HepG2 (cell line): ENCODE measurements around the gene NEMF. TPM values are rescaled to one million over a fixed set of nuclear protein-coding genes. Genes with fewer than 3 reads are reported as not detected.

ENCODE experiments used
- CAMTA2 ChIP-seq: sonication (generic); formaldehyde crosslinking; IDR thresholded peaks from 2 replicates; pipeline ENCODE4 v1.4.0; 2020; ENCODE audit warnings: mild to moderate bottlenecking, missing genetic modification reagents, borderline replicate concordance
- ETV5 ChIP-seq: IDR thresholded peaks from 2 replicates; pipeline ENCODE4 v1.6.1; 2018; ENCODE audit warnings: missing biosample characterization, missing genetic modification reagents, inconsistent platforms, borderline replicate concordance
- FOXM1 ChIP-seq: sonication (generic); formaldehyde crosslinking; IDR thresholded peaks from 2 replicates; pipeline ENCODE4 v1.5.0; 2020; ENCODE audit warnings: missing genetic modification reagents
- HNF4A ChIP-seq: sonication (generic); formaldehyde crosslinking; IDR thresholded peaks from 2 replicates; pipeline ENCODE4 v1.4.0; 2020; ENCODE audit warnings: missing genetic modification reagents
- MBD4 ChIP-seq: IDR thresholded peaks from 2 replicates; pipeline ENCODE4 v1.6.1; 2012; ENCODE audit warnings: low read length, inconsistent platforms, borderline replicate concordance
- NFKB2 ChIP-seq: sonication (generic); formaldehyde crosslinking; IDR thresholded peaks from 2 replicates; pipeline ENCODE4 v1.4.0; 2020; ENCODE audit warnings: missing genetic modification reagents, borderline replicate concordance
- PHF8 ChIP-seq: sonication (generic); formaldehyde crosslinking; IDR thresholded peaks from 2 replicates; pipeline ENCODE4 v1.5.0; 2020; ENCODE audit warnings: missing genetic modification reagents
- PREB ChIP-seq: sonication (generic); formaldehyde crosslinking; IDR thresholded peaks from 2 replicates; pipeline ENCODE4 v1.4.0; 2020; ENCODE audit warnings: missing genetic modification reagents
- RAD51 ChIP-seq: fragments of 450-650 bp; IDR thresholded peaks from 2 replicates; pipeline ENCODE4 v1.6.1; 2016; ENCODE audit warnings: borderline replicate concordance
- RFX5 ChIP-seq: IDR thresholded peaks from 2 replicates; pipeline ENCODE4 v1.6.1; 2011; ENCODE audit warnings: low read depth, low read length, improper control_type of control experiment
- YY1 ChIP-seq: IDR thresholded peaks from 2 replicates; pipeline ENCODE4 v1.6.1; 2011; ENCODE audit warnings: low read length, low read depth, moderate library complexity, mild to moderate bottlenecking; ENCODE audit not compliant: insufficient read depth, insufficient replicate concordance
- ZNF136 ChIP-seq: sonication (generic); formaldehyde crosslinking; IDR thresholded peaks from 2 replicates; pipeline ENCODE4 v1.8.1; 2022; ENCODE audit warnings: low read depth, mild to moderate bottlenecking, moderate library complexity, missing genetic modification reagents
- ZNF260 ChIP-seq: sonication (generic); formaldehyde crosslinking; IDR thresholded peaks from 2 replicates; pipeline ENCODE4 v1.4.0; 2020; ENCODE audit warnings: missing genetic modification reagents, low read depth, mild to moderate bottlenecking, borderline replicate concordance
- ZNF274 ChIP-seq: sonication (generic); formaldehyde crosslinking; IDR thresholded peaks from 2 replicates; pipeline ENCODE4 v1.5.1; 2020; ENCODE audit warnings: mild to moderate bottlenecking, missing genetic modification reagents
- ZNF317 ChIP-seq: sonication (generic); formaldehyde crosslinking; IDR thresholded peaks from 2 replicates; pipeline ENCODE4 v1.5.0; 2020; ENCODE audit warnings: mild to moderate bottlenecking, missing genetic modification reagents
- ZNF337 ChIP-seq: sonication (generic); formaldehyde crosslinking; IDR thresholded peaks from 2 replicates; pipeline ENCODE4 v1.5.1; 2020; ENCODE audit warnings: missing genetic modification reagents, low read depth, mild to moderate bottlenecking, borderline replicate concordance
- ZNF772 ChIP-seq: sonication (generic); formaldehyde crosslinking; IDR thresholded peaks from 2 replicates; pipeline ENCODE4 v1.5.0; 2020; ENCODE audit warnings: mild to moderate bottlenecking, missing genetic modification reagents
- polyA plus RNA-seq, 8 experiments: library from polyadenylated mRNA; depleted of rRNA in 3 of 8; stranded (reverse) in 7 of 8; unstranded in 1 of 8; fragments of >200 nt; fragmentation: Illumina TruSeq in 4 of 8; extraction: Trizol in 4 of 8; gene quantifications; 2 replicates each; pipeline versions ENCODE4 v1.2.1 to v1.2.3, GENCODE V29; 2011 to 2016; ENCODE audit warnings: low read depth in 4 of 8, missing spikeins in 1 of 8, mixed read lengths in 1 of 8; ENCODE audit not compliant: insufficient read depth in 1 of 8
- total RNA-seq, 5 experiments: library from RNA; depleted of rRNA; stranded (reverse); fragments of >200 nt; fragmentation: Illumina TruSeq; extraction: Trizol; gene quantifications; 2 replicates each; pipeline ENCODE4 v1.2.3, GENCODE V29; 2016; ENCODE audit warnings: low read depth in 1 of 5
- TF ChIP-seq, protein P1 (sequence below), 2 experiments: sonication (generic) in 1 of 2; formaldehyde crosslinking in 1 of 2; IDR thresholded peaks; 2 replicates each; pipeline versions ENCODE4 v1.6.1 to v1.9.0; 2014 to 2022; ENCODE audit warnings: antibody characterized with exemption in 1 of 2, borderline replicate concordance in 1 of 2, inconsistent platforms in 1 of 2, low read depth in 1 of 2, missing genetic modification reagents in 1 of 2
- TF ChIP-seq, protein P2 (sequence below): sonication (generic); formaldehyde crosslinking; IDR thresholded peaks from 2 replicates; pipeline ENCODE4 v1.5.1; 2020; ENCODE audit warnings: mild to moderate bottlenecking, missing genetic modification reagents, moderate library complexity

Gene NEMF
- total and polyA plus RNA-seq, 2 of the 13 experiments (the other 11 are each of a cell fraction or from before 2014, with no cell fraction given) = 21.3 to 57.9 TPM

DNA sequence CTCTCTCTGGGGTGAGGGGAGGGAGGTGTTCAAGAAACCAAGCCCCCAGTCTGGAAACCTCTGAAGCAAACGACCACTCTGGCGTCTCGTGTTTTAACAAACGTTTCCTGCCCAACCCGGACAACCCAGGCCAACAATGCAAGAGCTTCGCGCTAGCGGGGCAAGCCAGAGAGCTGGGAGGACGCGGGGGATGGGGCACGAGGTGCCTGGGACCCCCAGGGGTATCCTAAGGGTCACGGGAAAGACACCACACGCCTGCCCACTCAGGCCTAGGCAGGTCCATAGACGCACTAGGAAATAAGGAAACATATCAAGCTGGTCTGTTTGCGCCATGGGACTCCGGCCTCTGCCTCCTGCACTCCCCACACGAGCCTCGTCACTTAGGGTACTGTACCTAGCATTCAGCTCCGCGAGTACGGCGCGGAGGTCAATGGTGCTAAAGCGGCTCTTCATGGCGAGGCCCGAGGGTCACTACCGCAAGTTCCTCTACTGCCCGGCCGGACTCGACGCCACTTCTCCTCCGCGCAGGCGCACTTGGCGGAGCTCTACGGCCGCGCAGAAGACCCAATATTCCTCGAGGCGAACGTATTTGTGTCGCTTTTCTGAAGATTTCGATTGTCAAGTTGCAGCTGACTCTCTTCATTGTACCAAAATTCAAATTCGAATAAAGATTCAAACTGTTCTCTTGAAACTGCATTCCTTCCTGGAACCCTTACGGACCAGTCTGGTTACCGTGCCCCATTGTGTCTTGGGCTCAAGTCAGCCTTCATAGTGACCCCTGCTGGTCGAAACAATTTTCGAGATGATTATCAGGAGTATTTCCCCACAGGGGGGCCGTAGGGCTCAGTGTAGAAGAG is at the start of gene NEMF (continued):
- TF ChIP-seq ZNF772 (peak; percentile 92), YY1 (peak; percentile 76), ZNF317 (CRISPR knock-in tag) (peak; percentile 53; the same call in 1 of the 2 replicates), RFX5 (no peak), ETV5 (CRISPR knock-in tag) (no peak; the same call in 1 of the 2 replicates), NFKB2 (CRISPR knock-in tag) (peak; percentile 83; the same call in 1 of the 2 replicates), PHF8 (peak; percentile 96), ZNF274 (CRISPR knock-in tag) (peak; percentile 93), FOXM1 (CRISPR knock-in tag) (no peak), ZNF337 (CRISPR knock-in tag) (no peak), HNF4A (CRISPR knock-in tag) (no peak; the same call in 1 of the 2 replicates), RAD51 (no peak), CAMTA2 (CRISPR knock-in tag) (no peak), MBD4 (no peak), ZNF260 (CRISPR knock-in tag) (no peak), ZNF136 (CRISPR knock-in tag) (0 out of 2 replicates have a peak, but pooled peaks have one; percentile 44), PREB (CRISPR knock-in tag) (no peak)
- TF ChIP-seq, protein P1, sequence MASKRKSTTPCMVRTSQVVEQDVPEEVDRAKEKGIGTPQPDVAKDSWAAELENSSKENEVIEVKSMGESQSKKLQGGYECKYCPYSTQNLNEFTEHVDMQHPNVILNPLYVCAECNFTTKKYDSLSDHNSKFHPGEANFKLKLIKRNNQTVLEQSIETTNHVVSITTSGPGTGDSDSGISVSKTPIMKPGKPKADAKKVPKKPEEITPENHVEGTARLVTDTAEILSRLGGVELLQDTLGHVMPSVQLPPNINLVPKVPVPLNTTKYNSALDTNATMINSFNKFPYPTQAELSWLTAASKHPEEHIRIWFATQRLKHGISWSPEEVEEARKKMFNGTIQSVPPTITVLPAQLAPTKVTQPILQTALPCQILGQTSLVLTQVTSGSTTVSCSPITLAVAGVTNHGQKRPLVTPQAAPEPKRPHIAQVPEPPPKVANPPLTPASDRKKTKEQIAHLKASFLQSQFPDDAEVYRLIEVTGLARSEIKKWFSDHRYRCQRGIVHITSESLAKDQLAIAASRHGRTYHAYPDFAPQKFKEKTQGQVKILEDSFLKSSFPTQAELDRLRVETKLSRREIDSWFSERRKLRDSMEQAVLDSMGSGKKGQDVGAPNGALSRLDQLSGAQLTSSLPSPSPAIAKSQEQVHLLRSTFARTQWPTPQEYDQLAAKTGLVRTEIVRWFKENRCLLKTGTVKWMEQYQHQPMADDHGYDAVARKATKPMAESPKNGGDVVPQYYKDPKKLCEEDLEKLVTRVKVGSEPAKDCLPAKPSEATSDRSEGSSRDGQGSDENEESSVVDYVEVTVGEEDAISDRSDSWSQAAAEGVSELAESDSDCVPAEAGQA (IDR thresholded peaks at IDR 0.05; ENCODE audit: low read depth) = no peak
- TF ChIP-seq, protein P1 (CRISPR knock-in tag; IDR thresholded peaks at IDR 0.05; ENCODE audit: borderline replicate concordance) = 0 out of 2 replicates have a peak, but pooled peaks have one; percentile 1
- TF ChIP-seq, protein P2, sequence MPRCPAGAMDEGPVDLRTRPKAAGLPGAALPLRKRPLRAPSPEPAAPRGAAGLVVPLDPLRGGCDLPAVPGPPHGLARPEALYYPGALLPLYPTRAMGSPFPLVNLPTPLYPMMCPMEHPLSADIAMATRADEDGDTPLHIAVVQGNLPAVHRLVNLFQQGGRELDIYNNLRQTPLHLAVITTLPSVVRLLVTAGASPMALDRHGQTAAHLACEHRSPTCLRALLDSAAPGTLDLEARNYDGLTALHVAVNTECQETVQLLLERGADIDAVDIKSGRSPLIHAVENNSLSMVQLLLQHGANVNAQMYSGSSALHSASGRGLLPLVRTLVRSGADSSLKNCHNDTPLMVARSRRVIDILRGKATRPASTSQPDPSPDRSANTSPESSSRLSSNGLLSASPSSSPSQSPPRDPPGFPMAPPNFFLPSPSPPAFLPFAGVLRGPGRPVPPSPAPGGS (CRISPR knock-in tag) = peak; percentile 87; the same call in 1 of the 2 replicates
